Measurements from ENCODE around the gene LDB3. TPM values are rescaled to one million over a fixed set of nuclear protein-coding genes. Genes with fewer than 3 reads are reported as not detected.

LDB3 gene
- total and polyA plus RNA-seq, 2 of the 8 experiments (the other 6 are each of a cell fraction or from before 2014, with no cell fraction given), result 0.20 to 0.43 TPM

- Histone ChIP-seq H2BK12ac (ENCODE audit: low read depth, low read length) (no peak overlapping the region), H2BK120ac (replicated peaks; ENCODE audit: low read depth, low read length) (no peak overlapping the region), H3K36me3 (ENCODE audit: control insufficient read depth in 2 of 4, insufficient read depth in 4 of 4, low read length in 3 of 4) (no peaks in the 10 kb centered on the region), H3K23me2 (ENCODE audit: low read depth, low read length) (peaks cover 7% of the 10 kb centered on the region; the same call in 1 of the 2 replicates), H4K91ac (replicated peaks; ENCODE audit: insufficient read length, low read length) (no peak overlapping the region), H3K27me3 (replicated peaks in 1 of 4; ENCODE audit: control insufficient read depth in 3 of 4, extremely low read depth in 1 of 4, insufficient read depth in 3 of 4, low read length in 3 of 4) (no peaks in the 10 kb centered on the region), H2AK5ac (ENCODE audit: low read depth, low read length) (no peak overlapping the region), H3K9me3 (ENCODE audit: insufficient read depth in 2 of 2, low read depth in 1 of 2, low read length in 1 of 2) (no peaks in the 10 kb centered on the region), H3K79me1 (ENCODE audit: low read depth, low read length) (no peaks in the 10 kb centered on the region), H4K5ac (ENCODE audit: insufficient read length, low read depth, low read length) (no peak overlapping the region), H3K27ac (ENCODE audit: low read depth, low read length) (no peak overlapping the region), H3K9ac (replicated peaks in 1 of 4; ENCODE audit: extremely low read depth in 1 of 4, low read depth in 3 of 4, low read length in 3 of 4) (no peak overlapping the region), H2BK15ac (ENCODE audit: low read length) (no peak overlapping the region), H3K18ac (ENCODE audit: extremely low read depth, low read length) (no peak overlapping the region), H4K20me1 (replicated peaks in 1 of 2; ENCODE audit: control insufficient read depth in 1 of 2, insufficient read depth in 2 of 2, low read length in 2 of 2) (peaks cover 0 to 6% of the 10 kb centered on the region in 2 experiments), H2BK20ac (ENCODE audit: low read length) (no peak overlapping the region), H3K14ac (ENCODE audit: insufficient read length) (no peak overlapping the region), H3K79me2 (ENCODE audit: control insufficient read depth in 1 of 2, insufficient read depth in 2 of 2, low read length in 2 of 2) (no peaks in the 10 kb centered on the region), H3K4ac (replicated peaks; ENCODE audit: insufficient read length, low read depth, low read length) (no peak overlapping the region), H3K4me1 (replicated peaks in 1 of 4; ENCODE audit: control insufficient read depth in 3 of 4, insufficient read depth in 4 of 4, low read length in 3 of 4) (peaks cover 0 to 6% (median 3%) of the 10 kb centered on the region in 4 experiments; a peak in 1 of 7 replicates), H3K4me2 (ENCODE audit: insufficient read depth in 1 of 2, low read depth in 2 of 2, low read length in 2 of 2) (no peak overlapping the region), H4K8ac (ENCODE audit: extremely low read depth, insufficient read depth, low read length) (no peak overlapping the region; the same call in 1 of the 2 replicates), H2BK5ac (ENCODE audit: low read depth, low read length) (no peak overlapping the region), H2AFZ (ENCODE audit: low read length) (no peak overlapping the region), H3K56ac (replicated peaks; ENCODE audit: insufficient read length, low read depth, low read length) (no peak overlapping the region), H3K4me3 (ENCODE audit: extremely low read depth in 1 of 4, insufficient read depth in 2 of 4, low read depth in 3 of 4, low read length in 4 of 4) (no peak overlapping the region), H3K23ac (ENCODE audit: insufficient read length) (no peak overlapping the region)
- ChIA-PET CTCF (ENCODE audit: partially characterized antibody) (interaction anchor here (0.7 to 1.7 kb wide), 4 partner anchors 8 to 311 kb away, joined by 3 to 7 read pairs (median 5); no protein-coding TSS in a partner anchor), POLR2A (ENCODE audit: partially characterized antibody) (no interaction called here)
- DNase-seq (ENCODE audit: low read depth in 1 of 2, low spot score in 2 of 2), result no peak
- no peak for FAIRE-seq
- WGBS, 2 experiments (ENCODE audit: extremely low coverage in 1 of 2, insufficient coverage in 1 of 2, insufficient read length in 1 of 2, insufficient replicate concordance in 2 of 2, low coverage in 1 of 2, low lambda C conversion rate in 2 of 2, missing lambda C conversion rate in 1 of 2), result 100% methylated on average over 4 of the region's 4 CpGs; no CpG with 5 or more reads in 1 of the 2 experiments
- TF ChIP-seq KDM4A (IDR thresholded peaks at IDR 0.05; ENCODE audit: low read depth, low read length, severe bottlenecking) (no peak), CEBPB (IDR thresholded peaks at IDR 0.05; ENCODE audit: low read depth, low read length) (no peak), ASH2L (IDR thresholded peaks at IDR 0.05; ENCODE audit: low read length) (no peak), SRF (IDR thresholded peaks at IDR 0.05; ENCODE audit: low read depth, low read length) (no peak), BCL11A (IDR thresholded peaks at IDR 0.05; ENCODE audit: low read depth in 2 of 2, low read length in 2 of 2) (no peak), SIN3A (conservative IDR thresholded peaks at IDR 0.05 in 1 of 2, IDR thresholded peaks at IDR 0.05 in 1 of 2; ENCODE audit: low read depth in 1 of 2, low read length in 2 of 2) (no peak)
These were observed 13.2 kb upstream of the LDB3 start for GRCh38 chr10:86655173-86655540.

All from H1 (cell line).